ENCODE results near the gene GSTO1. TPM values are rescaled to one million over a fixed set of nuclear protein-coding genes. Genes with fewer than 3 reads are reported as not detected.
A peak's percentile ranks its signal among the peaks of the same experiment; 100 is the strongest.

GSTO1 gene
- total and polyA plus RNA-seq, 9 of the 15 experiments (the other 6 are each of a cell fraction or from before 2014, with no cell fraction given): 136 to 592 (median 237) TPM

DNA sequence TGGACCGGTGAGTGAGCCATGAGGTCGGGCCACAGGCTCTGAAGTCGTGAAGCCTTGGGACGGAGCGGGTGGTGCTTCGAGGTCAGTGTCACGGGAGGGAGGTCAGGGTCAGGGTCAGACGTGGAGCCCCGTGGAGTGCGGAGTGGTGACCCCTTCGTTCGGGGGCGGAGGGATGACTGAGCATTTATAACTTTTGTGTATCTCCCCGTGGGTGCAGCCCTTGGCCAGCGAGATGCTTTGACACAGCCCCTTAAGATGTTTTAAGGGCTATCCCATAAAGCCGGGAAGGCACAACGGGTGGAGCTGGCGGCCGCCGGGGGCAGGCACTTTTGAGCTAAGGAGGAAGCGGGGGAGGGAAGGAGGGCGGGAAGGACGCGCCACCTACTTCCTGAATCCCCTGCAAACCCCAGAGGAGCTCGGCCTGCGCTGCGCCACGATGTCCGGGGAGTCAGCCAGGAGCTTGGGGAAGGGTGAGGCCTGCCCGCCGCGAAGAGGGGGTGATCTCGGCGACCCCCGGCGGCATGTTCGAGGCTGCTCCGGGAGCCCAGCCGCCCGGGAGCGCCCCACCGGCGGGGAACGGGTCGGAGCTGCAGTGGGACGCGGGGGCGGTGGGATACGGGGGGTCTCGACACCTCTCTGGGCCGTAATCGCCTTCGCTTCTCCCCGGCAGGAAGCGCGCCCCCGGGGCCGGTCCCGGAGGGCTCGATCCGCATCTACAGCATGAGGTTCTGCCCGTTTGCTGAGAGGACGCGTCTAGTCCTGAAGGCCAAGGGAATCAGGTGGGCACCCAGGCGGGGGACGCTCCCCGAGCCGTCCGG is at the start of gene GSTO1 (continued):
- TF ChIP-seq, protein P1, sequence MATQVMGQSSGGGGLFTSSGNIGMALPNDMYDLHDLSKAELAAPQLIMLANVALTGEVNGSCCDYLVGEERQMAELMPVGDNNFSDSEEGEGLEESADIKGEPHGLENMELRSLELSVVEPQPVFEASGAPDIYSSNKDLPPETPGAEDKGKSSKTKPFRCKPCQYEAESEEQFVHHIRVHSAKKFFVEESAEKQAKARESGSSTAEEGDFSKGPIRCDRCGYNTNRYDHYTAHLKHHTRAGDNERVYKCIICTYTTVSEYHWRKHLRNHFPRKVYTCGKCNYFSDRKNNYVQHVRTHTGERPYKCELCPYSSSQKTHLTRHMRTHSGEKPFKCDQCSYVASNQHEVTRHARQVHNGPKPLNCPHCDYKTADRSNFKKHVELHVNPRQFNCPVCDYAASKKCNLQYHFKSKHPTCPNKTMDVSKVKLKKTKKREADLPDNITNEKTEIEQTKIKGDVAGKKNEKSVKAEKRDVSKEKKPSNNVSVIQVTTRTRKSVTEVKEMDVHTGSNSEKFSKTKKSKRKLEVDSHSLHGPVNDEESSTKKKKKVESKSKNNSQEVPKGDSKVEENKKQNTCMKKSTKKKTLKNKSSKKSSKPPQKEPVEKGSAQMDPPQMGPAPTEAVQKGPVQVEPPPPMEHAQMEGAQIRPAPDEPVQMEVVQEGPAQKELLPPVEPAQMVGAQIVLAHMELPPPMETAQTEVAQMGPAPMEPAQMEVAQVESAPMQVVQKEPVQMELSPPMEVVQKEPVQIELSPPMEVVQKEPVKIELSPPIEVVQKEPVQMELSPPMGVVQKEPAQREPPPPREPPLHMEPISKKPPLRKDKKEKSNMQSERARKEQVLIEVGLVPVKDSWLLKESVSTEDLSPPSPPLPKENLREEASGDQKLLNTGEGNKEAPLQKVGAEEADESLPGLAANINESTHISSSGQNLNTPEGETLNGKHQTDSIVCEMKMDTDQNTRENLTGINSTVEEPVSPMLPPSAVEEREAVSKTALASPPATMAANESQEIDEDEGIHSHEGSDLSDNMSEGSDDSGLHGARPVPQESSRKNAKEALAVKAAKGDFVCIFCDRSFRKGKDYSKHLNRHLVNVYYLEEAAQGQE (IDR thresholded peaks at IDR 0.05; ENCODE audit: borderline replicate concordance): no peak
- TF ChIP-seq, protein P1 (CRISPR knock-in tag; IDR thresholded peaks at IDR 0.05; ENCODE audit: low read depth): no peak
- TF ChIP-seq GATAD2B (IDR thresholded peaks at IDR 0.05; ENCODE audit: borderline replicate concordance) (0 out of 2 replicates have a peak, but pooled peaks have one; percentile 60), KLF16 (IDR thresholded peaks at IDR 0.05) (peak; percentile 18; the same call in 1 of the 2 replicates), BCL6 (CRISPR knock-in tag; IDR thresholded peaks at IDR 0.05) (no peak), CHD4 (IDR thresholded peaks at IDR 0.05; ENCODE audit: insufficient read depth, insufficient replicate concordance, low read depth, low read length, poor library complexity, severe bottlenecking) (no peak), NEUROD1 (IDR thresholded peaks at IDR 0.05; ENCODE audit: borderline replicate concordance, low read depth, low read length, partially characterized antibody) (no peak), CCNT2 (IDR thresholded peaks at IDR 0.05; ENCODE audit: borderline replicate concordance, extremely low read depth, insufficient read length, low read depth, low read length) (peak; percentile 54), SAFB2 (IDR thresholded peaks at IDR 0.05; ENCODE audit: borderline replicate concordance, low read depth, low read length, severe bottlenecking) (no peak), NCOA2 (IDR thresholded peaks at IDR 0.05; ENCODE audit: partially characterized antibody in 2 of 2) (no peak), SETDB1 (IDR thresholded peaks at IDR 0.05; ENCODE audit: low read length) (no peak), KLF13 (tag; IDR thresholded peaks at IDR 0.05; ENCODE audit: borderline replicate concordance, low read depth) (no peak), TGIF2 (CRISPR knock-in tag; IDR thresholded peaks at IDR 0.05) (no peak), KAT7 (CRISPR knock-in tag; IDR thresholded peaks at IDR 0.05; ENCODE audit: borderline replicate concordance) (0 out of 2 replicates have a peak, but pooled peaks have one; percentile 68), GTF3C2 (IDR thresholded peaks at IDR 0.05; ENCODE audit: borderline replicate concordance, extremely low read depth, insufficient read length) (no peak), TBL1XR1 (IDR thresholded peaks at IDR 0.05; ENCODE audit: low read length in 2 of 2) (no peak)
